Measurements from ENCODE around the gene ZBED4. TPM values are rescaled to one million over a fixed set of nuclear protein-coding genes. Genes with fewer than 3 reads are reported as not detected.
"Not testable (repeated sequence)": the region's sequence is repeated elsewhere in the genome, so short reads cannot be mapped to it uniquely, and the experiment has no call there.

Gene ZBED4
- total RNA-seq, 1 donor from 2014 or later, result 43.8 TPM

GRCh38 chr22:49817359-49817758 lies 36.3 kb upstream of the ZBED4 start:
- TF ChIP-seq, protein P1, sequence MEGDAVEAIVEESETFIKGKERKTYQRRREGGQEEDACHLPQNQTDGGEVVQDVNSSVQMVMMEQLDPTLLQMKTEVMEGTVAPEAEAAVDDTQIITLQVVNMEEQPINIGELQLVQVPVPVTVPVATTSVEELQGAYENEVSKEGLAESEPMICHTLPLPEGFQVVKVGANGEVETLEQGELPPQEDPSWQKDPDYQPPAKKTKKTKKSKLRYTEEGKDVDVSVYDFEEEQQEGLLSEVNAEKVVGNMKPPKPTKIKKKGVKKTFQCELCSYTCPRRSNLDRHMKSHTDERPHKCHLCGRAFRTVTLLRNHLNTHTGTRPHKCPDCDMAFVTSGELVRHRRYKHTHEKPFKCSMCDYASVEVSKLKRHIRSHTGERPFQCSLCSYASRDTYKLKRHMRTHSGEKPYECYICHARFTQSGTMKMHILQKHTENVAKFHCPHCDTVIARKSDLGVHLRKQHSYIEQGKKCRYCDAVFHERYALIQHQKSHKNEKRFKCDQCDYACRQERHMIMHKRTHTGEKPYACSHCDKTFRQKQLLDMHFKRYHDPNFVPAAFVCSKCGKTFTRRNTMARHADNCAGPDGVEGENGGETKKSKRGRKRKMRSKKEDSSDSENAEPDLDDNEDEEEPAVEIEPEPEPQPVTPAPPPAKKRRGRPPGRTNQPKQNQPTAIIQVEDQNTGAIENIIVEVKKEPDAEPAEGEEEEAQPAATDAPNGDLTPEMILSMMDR (conservative IDR thresholded peaks at IDR 0.05), result no peak
- H3K9me3 Mint-ChIP-seq, result no peaks in the 10 kb centered on the region
- no peaks in the 10 kb centered on the region for H3K27me3 Mint-ChIP-seq (ENCODE audit: low read depth)
- no peak for DNase-seq (ENCODE audit: low read depth, low spot score)
- H3K4me1 Mint-ChIP-seq, result peaks cover 3% of the 10 kb centered on the region
- H3K36me3 Mint-ChIP-seq (ENCODE audit: low read depth), result peaks cover 17% of the 10 kb centered on the region
- no peak overlapping the region for H3K27ac Mint-ChIP-seq (ENCODE audit: unreplicated experiment)
- H3K4me3 Mint-ChIP-seq, result no peak overlapping the region

GRCh38 chr22:49820984-49821383 lies 32.7 kb upstream of the ZBED4 start:
- H3K4me1 Mint-ChIP-seq, result peaks cover 26% of the 10 kb centered on the region
- DNase-seq (ENCODE audit: low read depth, low spot score), result no peak
- no peaks in the 10 kb centered on the region for H3K9me3 Mint-ChIP-seq
- no peak overlapping the region for H3K27ac Mint-ChIP-seq (ENCODE audit: unreplicated experiment)
- TF ChIP-seq, protein P1 (conservative IDR thresholded peaks at IDR 0.05), result no peak
- H3K36me3 Mint-ChIP-seq (ENCODE audit: low read depth), result peaks cover 21% of the 10 kb centered on the region
- no peaks in the 10 kb centered on the region for H3K27me3 Mint-ChIP-seq (ENCODE audit: low read depth)
- H3K4me3 Mint-ChIP-seq, result peak overlapping the region; percentile 41

DNA sequence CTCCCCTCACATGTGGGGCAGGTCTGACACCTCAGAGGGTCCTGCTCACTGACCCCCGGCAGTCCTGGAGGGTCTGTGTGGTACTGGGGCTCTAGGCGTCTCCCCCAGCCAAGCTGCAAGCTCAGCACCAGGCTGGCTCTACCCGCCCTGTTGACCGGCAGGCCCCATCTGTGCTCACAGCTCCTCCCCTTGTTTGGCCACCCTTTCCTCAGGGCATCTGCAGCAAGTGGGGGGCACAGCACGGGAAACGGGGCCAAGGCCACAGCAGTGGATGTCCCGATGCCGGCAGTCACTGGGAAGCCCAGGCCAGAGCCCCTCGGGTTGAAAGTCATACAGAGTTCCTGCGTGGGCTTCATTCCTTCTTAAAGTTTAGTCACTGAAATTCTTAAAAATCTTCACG lies 31.9 kb upstream of the ZBED4 start:
- H3K4me3 Mint-ChIP-seq; H3K27me3 Mint-ChIP-seq (ENCODE audit: low read depth); H3K9me3 Mint-ChIP-seq; DNase-seq (ENCODE audit: low read depth, low spot score); H3K27ac Mint-ChIP-seq (ENCODE audit: unreplicated experiment): not testable (repeated sequence)
- peaks cover 21% of the 10 kb centered on the region for H3K36me3 Mint-ChIP-seq (ENCODE audit: low read depth)
- peaks cover 29% of the 10 kb centered on the region for H3K4me1 Mint-ChIP-seq

DNA sequence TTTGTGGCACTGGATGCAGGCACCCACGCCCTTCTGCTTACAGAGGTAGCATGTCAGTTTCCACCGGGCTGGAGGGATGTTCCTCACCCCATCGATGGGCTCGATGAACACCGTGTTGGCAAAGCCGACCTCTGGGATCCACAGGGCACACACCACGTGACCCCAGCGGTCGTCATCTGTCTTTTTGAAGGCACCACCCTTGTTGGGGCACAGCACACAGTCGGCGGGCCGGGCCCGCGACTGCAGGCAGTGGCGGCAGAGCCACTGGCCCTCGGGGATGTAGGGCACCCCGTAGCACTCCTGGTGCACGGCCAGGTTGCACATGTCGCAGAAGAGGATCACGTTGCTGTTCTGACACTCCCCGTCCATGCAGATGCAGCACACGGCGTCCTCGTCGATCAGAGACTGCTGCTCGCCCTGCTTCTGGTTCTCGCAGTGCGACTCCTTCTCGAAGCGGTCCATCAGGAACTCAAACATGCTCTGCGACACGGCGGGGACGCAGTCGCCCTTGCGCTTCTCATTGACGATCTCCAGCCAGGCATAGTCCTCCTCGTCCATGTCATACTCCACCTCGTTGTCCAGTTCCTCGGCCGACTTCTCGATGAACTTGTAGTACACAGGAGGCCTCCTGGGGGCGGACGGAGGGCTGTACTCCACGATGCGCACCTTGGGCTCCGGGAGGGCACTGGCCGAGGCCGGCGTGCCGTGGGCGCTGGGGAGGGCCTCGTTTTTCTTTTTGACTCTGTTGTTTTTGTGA lies 30.2 kb upstream of the ZBED4 start:
- Mint-ChIP-seq H3K4me1 (peaks cover 29% of the 10 kb centered on the region), H3K27me3 (ENCODE audit: low read depth) (no peaks in the 10 kb centered on the region), H3K4me3 (no peak overlapping the region), H3K9me3 (no peaks in the 10 kb centered on the region), H3K36me3 (ENCODE audit: low read depth) (peaks cover 14% of the 10 kb centered on the region), H3K27ac (ENCODE audit: unreplicated experiment) (no peak overlapping the region)
- DNase-seq (ENCODE audit: low read depth, low spot score), result no peak
- TF ChIP-seq, protein P1 (conservative IDR thresholded peaks at IDR 0.05), result no peak

DNA sequence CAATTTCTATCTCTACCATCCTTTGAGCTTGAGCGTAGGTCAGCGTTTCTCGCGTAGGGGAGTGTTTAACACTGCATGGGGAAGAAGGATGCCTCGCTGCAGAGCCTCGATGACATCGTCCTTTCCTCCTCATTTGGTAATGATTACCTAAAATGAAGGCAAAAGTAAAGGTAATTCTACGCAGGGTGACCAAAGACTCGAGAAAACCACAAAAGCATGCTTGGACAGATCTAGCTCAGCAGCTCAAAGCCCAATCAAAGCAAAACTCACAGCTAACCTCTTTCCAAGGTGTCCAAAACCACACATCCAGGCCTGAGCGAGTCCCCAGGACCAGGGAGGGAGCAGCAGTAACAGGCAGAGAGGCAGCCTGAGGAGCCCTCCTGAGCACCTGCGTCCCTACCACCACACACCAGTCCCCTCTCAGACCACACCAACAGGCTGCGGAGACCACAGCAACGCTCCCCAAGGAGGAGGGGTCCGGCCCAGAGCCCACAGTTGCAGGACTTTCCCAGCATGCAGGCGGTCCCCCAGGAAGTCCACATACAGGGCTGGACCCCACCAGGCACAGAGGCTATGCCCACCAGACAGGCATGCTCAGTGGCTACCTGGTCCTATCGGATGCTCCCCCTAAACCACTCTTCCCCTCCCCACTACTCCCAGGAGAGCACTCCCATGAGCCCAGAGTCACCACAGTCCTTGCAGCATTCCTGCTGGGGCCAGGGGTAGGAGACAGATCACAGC lies 29.3 kb upstream of the ZBED4 start:
- TF ChIP-seq, protein P1 (conservative IDR thresholded peaks at IDR 0.05), result no peak
- Mint-ChIP-seq H3K9me3 (no peaks in the 10 kb centered on the region), H3K4me3 (peak overlapping the region; percentile 91), H3K27ac (ENCODE audit: unreplicated experiment) (no peak overlapping the region), H3K4me1 (peaks cover 29% of the 10 kb centered on the region), H3K27me3 (ENCODE audit: low read depth) (no peaks in the 10 kb centered on the region), H3K36me3 (ENCODE audit: low read depth) (peaks cover 10% of the 10 kb centered on the region)
- DNase-seq (ENCODE audit: low read depth, low spot score), result no peak

GRCh38 chr22:49824936-49825335 lies 28.7 kb upstream of the ZBED4 start:
- no peak for DNase-seq (ENCODE audit: low read depth, low spot score)
- peaks cover 3% of the 10 kb centered on the region for H3K27me3 Mint-ChIP-seq (ENCODE audit: low read depth)
- peaks cover 11% of the 10 kb centered on the region for H3K36me3 Mint-ChIP-seq (ENCODE audit: low read depth)
- TF ChIP-seq, protein P1 (conservative IDR thresholded peaks at IDR 0.05), result no peak
- H3K4me1 Mint-ChIP-seq, result peaks cover 29% of the 10 kb centered on the region
- peaks cover 3% of the 10 kb centered on the region for H3K9me3 Mint-ChIP-seq
- no peak overlapping the region for H3K27ac Mint-ChIP-seq (ENCODE audit: unreplicated experiment)
- H3K4me3 Mint-ChIP-seq, result peak overlapping the region; percentile 91

All from neural crest cell (in vitro differentiated cells).